GM18519 (cell line): ENCODE results near the gene SORL1.
"Not testable (repeated sequence)": the region's sequence is repeated elsewhere in the genome, so short reads cannot be mapped to it uniquely, and the experiment has no call there.

Experiments
- ATAC-seq: cut with Tn5 transposase; IDR thresholded peaks from one replicate; pipeline ENCODE4 v1.9.1; 2021; ENCODE audit warnings: mild to moderate bottlenecking, moderate library complexity; ENCODE audit not compliant: unreplicated experiment, low FRiP score

SORL1 gene

DNA sequence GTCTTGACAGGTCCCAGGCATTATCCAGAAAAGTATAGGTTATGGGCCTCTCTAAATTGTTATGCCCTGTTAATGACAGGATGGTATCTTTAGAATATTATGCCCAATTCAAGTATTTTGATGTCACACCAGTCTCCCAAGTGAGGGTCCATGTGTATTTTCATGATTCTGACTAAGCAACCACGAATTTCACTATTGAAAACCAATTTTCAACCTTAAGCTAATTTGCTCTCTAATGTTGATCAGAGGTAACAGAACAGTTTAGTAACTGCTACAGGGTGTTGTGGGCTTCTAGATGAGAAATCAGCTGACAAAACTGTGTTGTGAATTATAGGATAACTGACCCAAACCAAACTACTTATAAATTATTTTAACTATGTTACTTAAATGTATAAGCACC lies 48.6 kb downstream of the SORL1 start:
- no peak for ATAC-seq

DNA sequence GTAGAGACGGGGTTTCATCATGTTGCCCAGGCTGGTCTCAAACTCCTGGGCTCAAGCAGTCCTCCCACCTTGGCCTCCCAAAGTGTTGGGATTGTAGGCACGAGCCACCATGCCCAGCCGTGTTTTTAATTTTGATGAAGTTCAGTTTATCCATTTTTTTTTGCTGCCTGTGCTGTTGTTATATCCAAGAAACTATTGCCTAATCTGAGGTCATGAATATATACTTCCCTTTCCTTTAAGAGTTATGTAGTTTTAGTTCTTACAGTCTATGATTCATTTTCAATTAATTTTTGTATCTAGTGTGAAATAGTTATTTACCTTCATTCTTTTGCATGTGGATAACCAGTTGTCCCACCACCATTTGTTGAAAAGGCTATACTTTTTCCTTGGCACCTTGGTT lies 50.9 kb downstream of the SORL1 start:
- ATAC-seq = no peak

DNA sequence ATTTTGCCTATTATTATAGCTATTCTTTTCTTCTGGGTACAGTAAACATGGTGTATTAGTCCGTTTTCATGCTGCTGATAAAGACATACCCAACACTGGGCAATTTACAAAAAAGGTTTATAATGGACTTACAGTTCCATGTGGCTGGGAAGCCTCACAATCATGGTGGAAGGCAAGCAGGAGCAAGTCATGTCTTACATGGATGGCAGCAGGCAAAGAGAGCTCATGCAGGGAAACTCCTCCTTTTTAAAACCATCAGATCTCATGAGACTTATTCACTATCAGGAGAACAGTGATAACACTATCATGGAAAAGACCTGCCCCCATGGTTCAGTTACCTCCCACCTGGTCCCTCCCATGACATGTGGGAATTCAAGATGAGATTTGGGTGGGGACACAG lies 54.1 kb downstream of the SORL1 start:
- not testable (repeated sequence) for ATAC-seq

DNA sequence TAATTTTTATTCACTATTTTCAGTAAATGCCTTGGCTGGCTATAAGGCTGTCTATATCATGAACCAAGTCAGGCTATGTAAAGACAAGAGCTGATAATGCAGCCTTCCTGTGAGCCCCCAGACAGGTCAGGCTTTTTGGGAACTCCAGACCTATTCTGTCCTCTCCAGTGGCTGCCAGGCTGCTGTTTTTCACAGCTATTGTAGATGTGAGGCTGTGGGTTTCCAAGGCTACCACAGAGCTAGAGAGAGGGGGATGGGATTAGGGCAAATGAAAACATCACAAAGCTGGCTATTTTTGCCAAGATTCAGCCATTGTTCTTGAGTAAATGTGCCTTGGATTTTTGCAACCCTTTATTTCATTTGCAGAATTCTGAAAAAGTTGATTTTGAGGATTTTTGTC lies 56.3 kb downstream of the SORL1 start:
- no peak for ATAC-seq

DNA sequence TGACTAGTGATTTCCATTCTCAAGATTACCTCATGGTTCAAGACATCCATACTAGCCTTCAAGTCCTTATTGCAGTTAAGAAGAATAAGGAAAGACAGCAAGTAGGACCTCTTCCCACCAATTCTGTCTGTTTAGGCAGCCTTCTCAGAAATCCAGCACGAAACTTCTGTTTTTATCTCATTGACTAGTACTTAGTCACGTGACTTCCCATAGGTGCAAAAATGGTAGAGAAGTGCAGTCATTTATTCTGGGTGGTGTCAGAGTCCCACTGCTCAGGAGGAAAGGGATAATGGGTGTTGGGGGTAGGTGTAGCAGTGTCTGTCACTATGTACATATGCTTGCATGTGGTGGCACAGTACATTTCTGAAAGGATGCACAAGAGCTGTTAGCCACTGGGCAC lies 58.3 kb downstream of the SORL1 start:
- ATAC-seq = no peak

DNA sequence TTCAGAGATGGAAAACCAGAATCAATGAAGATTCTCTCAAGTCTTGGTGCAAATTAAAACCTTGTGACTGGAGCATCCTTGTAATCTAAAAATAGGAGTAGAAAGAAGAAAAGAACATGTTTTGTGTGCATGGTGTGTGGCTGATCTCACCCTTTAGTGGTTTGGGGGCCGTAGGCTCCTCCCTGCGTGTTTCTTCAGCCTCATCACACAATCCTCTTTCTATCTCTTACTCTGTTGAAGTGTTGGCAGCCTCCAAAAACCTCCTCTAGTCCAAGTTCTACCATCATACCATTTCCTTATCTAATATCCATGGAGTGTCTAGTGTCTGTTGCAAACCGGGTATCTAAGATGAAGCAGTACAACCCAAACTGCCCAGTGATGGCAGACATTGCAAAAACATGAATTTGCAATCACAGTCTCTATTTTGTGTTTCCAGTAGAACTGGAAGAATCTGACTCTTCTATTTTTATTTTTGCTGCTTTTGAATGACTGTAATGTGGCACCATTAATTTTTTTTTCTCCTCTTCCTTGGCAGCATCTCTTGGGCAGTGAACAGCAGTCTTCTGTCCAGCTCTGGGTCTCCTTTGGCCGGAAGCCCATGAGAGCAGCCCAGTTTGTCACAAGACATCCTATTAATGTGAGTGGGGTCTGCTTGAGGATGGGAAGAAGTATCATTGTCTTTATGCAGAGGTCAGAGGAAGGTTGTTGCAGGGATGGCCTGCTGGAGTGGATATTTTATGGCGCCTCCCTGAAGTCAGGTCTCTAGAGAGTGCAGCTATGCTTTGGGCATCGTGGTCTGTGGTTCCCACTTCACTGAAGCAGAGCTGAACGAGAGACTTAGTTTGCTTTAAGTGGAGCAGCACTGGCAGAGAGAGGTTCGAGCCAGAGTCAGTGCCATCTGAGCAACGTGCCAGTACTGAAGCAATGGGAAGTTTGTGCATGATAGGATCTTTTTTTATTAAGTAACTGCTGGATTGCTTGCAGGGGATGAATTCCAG lies 60.7 kb downstream of the SORL1 start:
- ATAC-seq = no peak

DNA sequence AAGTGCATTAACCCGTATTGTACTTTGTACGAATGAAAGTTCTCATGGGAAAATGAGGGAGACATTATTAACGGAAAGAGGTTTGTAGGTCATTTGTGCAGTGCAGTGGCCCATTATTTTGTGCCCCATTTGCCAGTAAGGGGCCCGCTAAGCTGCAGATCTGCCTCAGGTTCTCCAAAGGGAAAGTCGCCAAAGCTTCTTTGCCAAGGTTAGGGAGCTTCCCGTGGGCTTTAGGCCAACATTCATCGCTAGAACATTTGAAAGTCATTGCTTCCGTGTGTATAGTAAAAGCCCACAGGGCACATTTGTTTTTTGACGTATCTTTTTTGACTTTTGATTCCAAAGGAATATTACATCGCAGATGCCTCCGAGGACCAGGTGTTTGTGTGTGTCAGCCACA lies 61.7 kb downstream of the SORL1 start:
- ATAC-seq = no peak

DNA sequence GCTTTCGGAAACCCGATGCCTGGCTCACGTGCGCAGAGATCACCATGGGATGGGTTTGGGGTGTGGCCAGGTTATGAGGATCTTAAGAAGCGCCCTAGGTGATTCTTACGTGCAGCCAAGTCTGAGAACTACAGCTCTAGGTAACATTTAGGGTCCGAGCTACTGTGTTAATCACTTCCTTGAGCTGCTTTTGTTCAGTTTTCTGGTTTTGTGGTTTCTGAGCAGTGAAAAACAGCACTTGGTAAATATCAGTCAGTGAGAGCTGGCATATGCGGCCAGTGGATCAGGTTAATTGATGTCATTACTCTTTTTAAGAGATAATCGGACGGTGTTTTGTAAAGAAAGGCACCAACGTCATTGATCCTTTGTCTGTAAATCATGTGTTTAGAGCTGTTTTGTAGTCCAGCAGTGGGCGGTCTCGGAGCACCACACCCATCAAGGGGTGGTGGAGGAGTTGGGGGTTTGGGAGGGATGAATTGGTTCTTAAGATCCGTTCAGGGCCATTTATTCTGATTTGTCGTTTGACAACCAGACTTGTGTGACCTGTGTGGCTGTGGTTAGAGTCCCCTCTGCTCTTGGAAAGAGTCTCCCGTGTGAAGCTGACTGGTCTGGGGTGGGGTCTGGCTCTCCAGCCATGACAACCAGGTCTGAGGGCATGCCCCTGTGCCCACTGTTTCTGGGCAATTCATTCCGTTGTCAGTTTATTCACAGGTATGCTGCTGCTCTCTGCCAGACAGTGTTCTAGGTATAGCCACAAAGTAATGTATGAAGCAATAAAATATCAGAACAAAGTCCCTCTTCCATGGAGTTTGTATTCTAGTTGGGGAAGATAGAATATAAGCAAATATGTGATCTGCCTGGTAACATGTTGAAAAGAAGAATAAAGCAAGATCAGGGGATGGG lies 62.6 kb downstream of the SORL1 start:
- no peak for ATAC-seq

DNA sequence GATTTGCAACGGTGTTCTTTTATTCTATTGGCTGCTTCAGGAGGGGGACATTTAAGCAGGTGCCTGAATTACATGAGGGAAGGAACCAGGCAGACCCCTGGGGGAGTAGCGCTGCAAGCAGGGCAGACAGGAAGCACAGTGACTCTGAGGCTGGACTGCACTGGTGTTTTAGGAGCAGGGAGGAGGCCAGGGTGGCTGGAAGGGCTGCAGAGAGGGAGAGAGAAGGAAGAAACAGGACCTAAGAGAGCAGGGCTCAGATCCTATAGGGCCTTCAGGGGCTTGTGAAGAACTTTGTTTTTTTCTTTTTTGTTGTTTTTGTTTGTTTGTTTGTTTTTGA lies 63.2 kb downstream of the SORL1 start:
- no peak for ATAC-seq

DNA sequence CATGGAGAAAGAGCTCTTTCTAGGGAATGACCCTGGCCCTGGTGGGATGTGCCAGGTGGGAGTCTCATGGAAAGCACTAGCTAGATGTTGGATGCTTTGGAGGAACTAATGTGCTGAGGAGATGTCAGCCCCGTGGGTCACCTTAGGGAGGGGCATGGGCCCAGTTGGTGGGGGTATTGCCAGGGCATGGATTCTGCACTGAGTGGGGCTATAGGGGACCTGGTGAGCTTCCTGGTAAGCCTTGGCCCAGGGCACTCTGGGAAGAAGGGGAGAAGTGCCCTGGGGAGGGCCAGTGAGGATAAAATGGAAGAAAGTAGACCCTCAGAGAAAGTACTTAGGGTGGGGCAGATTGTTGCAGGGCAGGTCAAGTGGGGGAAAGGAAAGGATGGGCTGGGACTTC lies 65.9 kb downstream of the SORL1 start:
- ATAC-seq = no peak

DNA sequence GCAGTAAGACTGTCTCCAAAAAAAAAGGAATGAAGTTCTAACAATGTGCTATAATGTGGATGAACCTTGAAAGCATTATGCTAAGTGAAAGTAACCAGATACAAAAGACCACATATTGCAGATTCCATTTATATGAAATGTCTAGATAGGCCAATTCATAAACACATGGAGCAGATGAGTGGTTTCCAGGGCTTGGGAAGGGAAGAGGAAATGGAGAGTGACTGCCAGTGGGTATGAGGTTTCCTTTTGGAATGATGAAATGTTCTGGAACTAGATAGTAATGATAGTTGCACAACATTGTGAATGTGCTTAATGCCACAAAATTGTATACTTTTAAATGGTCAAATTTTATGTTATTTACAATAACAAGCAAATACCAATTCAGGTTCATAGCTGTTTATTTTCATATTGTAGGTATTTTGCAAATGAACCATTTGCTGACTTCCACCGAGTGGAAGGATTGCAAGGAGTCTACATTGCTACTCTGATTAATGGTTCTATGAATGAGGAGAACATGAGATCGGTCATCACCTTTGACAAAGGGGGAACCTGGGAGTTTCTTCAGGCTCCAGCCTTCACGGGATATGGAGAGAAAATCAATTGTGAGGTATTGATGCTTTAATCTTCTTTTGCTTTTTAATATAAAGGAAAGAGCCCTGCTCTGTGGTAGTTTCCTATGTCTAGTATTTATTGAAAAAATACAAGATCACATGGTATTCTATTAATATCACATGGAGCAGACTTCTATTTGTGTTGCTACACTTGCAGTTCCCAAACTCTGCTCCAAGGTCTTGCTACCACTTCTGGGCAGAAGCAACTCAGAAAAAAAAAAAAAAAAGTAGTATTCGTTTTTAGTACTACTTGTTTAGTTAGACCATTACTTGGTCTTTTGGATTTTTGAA lies 68.4 kb downstream of the SORL1 start:
- no peak for ATAC-seq

DNA sequence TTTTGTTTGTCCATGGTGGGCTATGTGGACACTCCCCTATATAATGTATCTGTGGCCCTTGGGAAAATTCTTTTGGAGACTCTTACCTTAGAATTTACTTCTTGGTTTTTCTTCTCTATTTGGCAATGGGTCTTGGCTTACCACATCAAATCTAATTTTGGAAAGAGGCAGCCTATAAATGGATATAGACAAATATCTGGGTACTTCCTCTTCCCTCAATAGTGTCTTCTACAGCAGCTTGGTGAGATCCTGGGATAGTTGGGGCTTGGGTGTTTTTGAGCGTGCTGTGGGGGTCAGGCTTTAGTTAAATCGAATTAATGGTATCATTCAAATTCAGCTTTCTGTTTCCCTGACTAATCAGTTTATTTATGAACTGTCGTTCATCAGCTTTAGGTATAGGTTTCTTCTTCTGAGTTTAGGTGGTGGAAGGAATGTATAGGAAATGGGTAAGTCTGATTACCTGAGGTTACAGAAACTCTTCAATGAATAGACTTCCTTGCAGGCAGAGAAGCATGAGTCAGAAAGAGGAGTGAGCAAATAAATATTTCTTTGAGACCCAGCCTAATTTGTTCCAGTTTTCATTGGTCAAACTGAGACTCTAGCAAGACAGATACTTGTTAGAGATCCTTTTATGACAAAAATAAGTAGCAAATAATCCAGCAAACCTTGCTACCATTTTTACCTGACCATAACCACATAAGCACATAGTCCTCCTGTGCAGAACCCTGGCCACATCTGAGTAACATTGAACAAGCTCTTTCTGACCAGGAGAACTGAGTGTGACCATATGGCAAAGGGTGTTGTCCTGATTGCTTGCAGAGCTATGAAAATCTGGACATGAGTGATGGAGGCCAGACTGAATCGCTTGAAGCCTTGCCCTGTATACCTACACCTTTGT lies 69.3 kb downstream of the SORL1 start:
- no peak for ATAC-seq

DNA sequence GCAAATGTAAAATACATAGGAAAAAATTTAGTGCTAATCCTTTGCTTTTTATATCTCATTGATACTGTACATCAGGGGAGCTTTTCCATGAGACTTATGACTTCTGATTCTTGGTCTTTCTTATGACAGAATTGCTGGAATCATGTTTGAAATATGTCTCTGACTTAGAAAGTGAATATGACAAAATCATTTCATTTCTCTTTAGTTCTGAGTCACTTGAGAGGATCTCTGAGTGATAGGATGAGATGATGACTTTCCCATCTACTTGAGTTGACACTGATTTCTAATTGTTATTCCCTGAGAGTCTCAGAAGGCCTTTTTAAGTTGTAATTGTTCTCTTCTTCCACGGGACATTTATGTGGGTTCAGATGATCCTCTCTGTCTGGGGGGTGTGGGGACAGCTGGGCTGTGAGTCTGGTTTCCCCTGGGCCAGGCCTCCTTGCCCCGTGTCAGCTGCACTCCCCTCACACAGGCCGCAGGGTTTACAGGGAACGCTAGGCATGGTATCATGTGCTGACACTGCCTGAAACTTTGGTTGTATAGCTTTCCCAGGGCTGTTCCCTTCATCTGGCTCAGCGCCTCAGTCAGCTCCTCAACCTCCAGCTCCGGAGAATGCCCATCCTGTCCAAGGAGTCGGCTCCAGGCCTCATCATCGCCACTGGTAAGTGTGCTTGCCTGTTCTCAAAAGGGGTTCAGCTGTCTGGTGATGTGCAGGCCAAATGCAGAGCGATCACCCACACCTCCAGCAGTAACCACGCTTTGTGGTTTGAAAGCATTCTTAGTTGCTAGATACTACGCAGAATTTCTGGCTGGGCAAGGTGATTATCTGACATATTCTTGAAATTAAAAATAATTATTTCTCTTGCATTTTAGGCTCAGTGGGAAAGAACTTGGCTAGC lies 70.2 kb downstream of the SORL1 start:
- ATAC-seq = no peak

DNA sequence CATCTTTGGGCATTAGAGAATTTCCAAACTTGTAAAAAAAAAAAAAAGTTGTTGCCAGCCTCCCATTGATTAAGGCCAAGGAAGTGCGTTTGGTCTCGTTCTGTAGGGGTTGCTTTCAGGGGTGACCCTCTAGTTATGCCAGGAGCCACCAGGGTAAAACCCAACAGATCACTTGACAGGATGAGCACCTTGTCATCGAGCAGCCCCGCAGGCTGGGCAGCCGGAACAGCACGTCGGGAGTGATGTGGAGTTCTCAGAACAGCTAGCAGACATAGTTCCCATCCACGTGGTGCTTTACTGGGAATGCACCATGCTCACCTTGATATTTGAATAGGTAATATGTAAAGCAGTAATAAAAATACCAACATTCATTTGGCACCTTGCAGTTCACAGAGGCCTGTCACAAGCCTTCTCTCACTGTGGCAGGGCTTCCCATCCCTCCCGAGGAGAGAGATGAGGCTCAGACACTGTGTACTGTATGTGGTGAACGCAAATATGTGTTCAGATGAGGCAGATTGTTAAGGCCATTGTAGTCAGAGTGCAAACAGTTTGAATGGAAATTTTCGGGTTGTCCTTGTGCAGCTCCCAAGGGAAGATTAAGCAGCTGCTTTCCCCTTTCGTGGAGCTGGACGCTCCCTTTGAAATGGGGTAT lies 71.6 kb downstream of the SORL1 start:
- no peak for ATAC-seq

DNA sequence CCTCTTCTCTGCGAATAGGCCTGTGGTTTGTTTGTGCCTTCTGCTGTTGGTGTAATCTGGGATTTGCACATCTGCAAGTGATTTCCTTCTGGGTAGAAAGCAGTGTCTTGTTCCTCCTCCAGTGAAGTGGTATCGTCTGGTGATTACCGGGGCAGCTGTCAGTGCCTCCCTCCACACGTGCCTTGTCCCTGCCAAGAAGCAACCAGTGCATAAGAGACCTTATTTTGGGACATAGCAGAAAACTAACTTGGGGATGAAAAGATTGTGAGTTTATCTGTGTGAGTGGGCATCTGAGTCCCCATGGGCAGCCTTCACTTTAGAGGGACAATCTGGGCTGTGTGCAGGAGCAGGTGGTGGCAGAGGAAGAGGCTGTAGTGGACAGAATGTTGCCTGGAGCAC lies 72.1 kb downstream of the SORL1 start:
- ATAC-seq = no peak

DNA sequence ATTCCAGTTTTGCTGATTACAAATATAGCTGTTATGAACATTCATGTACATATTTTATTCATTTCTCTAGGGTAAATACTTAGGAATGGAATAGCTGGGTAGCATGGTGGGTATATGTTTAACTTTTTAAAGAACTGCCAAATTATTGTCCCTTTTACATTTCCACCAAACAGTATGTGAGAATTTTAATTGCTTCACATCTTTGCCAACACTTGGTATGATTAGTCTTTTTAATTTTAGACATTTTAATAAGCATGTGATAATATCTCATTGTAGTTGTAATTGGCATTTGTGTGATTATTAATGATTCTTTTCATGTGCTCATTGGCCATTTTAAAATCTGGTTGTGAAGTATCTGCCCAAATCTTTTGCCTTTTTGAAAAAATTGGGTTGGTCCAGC lies 73.3 kb downstream of the SORL1 start:
- no peak for ATAC-seq

DNA sequence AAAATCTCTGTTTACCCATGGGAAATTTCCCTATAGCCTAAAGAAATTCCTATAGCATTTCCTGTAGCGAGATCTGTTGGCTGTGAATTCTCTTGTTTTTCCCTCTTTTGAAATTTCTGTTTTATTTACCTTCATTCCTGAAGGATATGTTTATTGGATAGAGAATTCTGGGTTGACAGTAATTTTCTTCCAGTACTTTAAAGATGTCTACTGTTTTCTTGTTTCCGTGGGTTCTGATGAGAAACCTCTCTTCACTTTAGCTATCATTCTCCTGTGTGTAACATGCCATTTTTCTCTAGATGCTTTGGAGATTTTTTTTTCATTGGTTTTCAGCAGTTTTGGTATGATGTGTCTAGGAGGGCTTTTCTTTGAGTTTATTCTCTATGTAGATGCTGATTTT lies 78.1 kb downstream of the SORL1 start:
- ATAC-seq = no peak

DNA sequence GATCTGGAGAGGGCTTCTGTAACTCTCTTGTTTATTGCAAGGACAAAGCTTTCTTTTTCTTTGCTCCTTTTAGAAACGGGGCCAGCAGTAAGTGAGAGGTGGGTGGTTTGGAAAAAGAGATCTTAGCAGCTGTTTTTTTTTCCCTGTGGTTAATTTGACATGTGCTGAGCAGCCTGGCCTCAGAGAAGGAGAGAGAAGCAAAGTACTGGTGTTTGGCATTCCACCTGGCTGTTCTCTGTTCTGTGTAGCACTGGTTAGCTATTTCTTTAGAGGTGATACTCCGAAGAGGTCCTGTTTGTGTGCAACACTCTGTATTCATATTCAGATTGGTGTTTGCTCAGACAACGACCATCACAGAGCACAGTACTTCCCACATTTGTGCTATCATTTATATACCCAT lies 81.5 kb downstream of the SORL1 start:
- ATAC-seq = no peak
